Activated CD8-positive, alpha-beta memory T cell treated with anti-CD3 and anti-CD28 coated beads, Interleukin-2, amount 50 U/mL, for 24 hours (primary cell): Measurements from ENCODE around the gene MYO7A.

ENCODE experiments used
- DNase-seq: peaks from one replicate; pipeline ENCODE4 v3.0.0-alpha.2; 2020; ENCODE audit errors: extremely low read depth

MYO7A gene

GRCh38 chr11:77200351-77201268 is 72.6 kb downstream of the MYO7A start:
- no peak for DNase-seq

GRCh38 chr11:77201370-77201769 is 73.3 kb downstream of the MYO7A start:
- DNase-seq: no peak

- no peak for DNase-seq
Measured at GRCh38 chr11:77201991-77202841, 74.2 kb downstream of the MYO7A start.

GRCh38 chr11:77202941-77203900 is 75.2 kb downstream of the MYO7A start:
- DNase-seq: no peak

- DNase-seq: no peak
Measured at GRCh38 chr11:77203901-77204753, 76.1 kb downstream of the MYO7A start.

- DNase-seq: no peak
Measured at GRCh38 chr11:77204754-77205466, 76.9 kb downstream of the MYO7A start.

- DNase-seq: no peak
Measured at GRCh38 chr11:77205467-77206263, 77.6 kb downstream of the MYO7A start.

- DNase-seq: no peak
Measured at GRCh38 chr11:77206264-77207018, 78.4 kb downstream of the MYO7A start.

GRCh38 chr11:77207019-77207485 is 79.0 kb downstream of the MYO7A start:
- DNase-seq: no peak

- no peak for DNase-seq
Measured at GRCh38 chr11:77207618-77208313, 79.7 kb downstream of the MYO7A start.

GRCh38 chr11:77208535-77208934 is 80.5 kb downstream of the MYO7A start:
- no peak for DNase-seq

GRCh38 chr11:77209663-77210062 is 81.6 kb downstream of the MYO7A start:
- DNase-seq: no peak

GRCh38 chr11:77211040-77211451 is 83.0 kb downstream of the MYO7A start:
- no peak for DNase-seq

- DNase-seq: no peak
Measured at GRCh38 chr11:77211594-77212251, 83.7 kb downstream of the MYO7A start.

- no peak for DNase-seq
Measured at GRCh38 chr11:77212314-77213007, 84.4 kb downstream of the MYO7A start.

GRCh38 chr11:77213029-77213579 is 85.1 kb downstream of the MYO7A start:
- DNase-seq: no peak
